Fibroblast of mammary gland (primary cell): Measurements from ENCODE around the gene ZC2HC1B.

Experiments used
- DNase-seq: peaks from one replicate; pipeline ENCODE4 v3.0.0-alpha.2; 2010; ENCODE audit warnings: low read depth
- H3K4me3 ChIP-seq: 2 replicates; pipeline ENCODE4 v1.5.1; 2011; ENCODE audit warnings: low read depth, mild to moderate bottlenecking, low read length, moderate library complexity; ENCODE audit not compliant: control insufficient read depth
- TF ChIP-seq, protein P1 (sequence below): conservative IDR thresholded peaks from 2 replicates; pipeline ENCODE4 v1.5.1; 2011; ENCODE audit warnings: low read depth, low read length, inconsistent platforms; ENCODE audit not compliant: control insufficient read depth, insufficient read depth

Gene ZC2HC1B

DNA sequence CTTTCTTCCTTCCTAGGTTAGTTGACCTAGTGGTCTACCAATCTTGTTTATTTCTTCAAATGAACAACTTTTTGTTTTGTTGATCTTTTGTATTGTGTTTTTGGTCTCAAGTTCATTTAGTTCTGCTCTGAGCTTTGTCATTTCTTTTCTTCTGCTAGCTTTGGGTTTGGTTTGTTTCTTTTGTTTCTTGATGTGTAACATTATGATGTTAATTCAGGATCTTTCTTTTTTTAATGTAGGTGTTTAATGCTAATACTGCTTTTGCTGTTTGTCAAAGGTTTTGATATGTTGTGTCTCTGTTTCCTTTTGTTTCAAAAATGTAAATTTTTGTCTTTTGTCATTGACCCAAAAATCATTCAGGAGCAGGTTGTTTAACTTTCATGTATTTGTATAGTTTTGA lies 65.7 kb downstream of the ZC2HC1B start:
- no peak for DNase-seq
- no peak overlapping the region for H3K4me3 ChIP-seq
- TF ChIP-seq, protein P1, sequence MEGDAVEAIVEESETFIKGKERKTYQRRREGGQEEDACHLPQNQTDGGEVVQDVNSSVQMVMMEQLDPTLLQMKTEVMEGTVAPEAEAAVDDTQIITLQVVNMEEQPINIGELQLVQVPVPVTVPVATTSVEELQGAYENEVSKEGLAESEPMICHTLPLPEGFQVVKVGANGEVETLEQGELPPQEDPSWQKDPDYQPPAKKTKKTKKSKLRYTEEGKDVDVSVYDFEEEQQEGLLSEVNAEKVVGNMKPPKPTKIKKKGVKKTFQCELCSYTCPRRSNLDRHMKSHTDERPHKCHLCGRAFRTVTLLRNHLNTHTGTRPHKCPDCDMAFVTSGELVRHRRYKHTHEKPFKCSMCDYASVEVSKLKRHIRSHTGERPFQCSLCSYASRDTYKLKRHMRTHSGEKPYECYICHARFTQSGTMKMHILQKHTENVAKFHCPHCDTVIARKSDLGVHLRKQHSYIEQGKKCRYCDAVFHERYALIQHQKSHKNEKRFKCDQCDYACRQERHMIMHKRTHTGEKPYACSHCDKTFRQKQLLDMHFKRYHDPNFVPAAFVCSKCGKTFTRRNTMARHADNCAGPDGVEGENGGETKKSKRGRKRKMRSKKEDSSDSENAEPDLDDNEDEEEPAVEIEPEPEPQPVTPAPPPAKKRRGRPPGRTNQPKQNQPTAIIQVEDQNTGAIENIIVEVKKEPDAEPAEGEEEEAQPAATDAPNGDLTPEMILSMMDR: no peak

DNA sequence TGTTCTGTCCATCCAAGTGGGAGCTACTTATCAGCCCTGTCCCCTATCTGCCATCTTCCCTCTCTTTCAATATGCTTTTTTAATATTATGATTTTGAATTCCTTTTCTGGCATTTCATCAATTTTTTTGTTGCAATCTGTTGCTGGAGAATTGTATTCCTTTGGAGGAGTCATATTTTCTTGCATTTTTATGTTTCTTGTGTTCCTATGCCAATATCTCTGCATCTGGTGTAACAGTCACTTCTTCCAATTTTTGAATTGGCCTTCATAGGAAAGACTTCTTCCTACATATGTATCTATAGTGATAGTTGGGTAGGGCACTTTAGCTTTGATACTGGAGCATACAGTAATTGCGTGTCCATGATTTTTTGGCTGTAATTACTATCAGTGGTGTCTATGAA lies 70.1 kb downstream of the ZC2HC1B start:
- no peak for DNase-seq
- TF ChIP-seq, protein P1: no peak
- no peak overlapping the region for H3K4me3 ChIP-seq

DNA sequence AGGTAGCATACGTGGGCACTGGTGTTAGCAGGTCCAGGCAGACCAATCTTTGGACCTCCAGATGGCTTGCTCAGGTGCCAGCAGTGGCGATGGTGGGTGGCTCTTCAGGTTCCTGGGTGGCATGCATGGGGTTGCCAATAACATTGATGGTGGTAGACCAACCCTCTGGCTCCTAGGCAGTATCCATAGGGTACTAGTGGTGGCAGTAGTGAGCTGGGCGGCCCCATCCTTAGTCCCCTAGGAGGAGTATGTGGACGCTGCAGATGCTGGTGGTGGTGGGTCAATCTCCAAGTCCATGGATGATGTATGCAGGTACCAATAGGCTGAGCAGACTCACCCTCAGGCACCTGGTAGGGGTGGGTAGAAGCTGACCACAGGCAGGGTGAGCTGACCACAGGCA lies 70.6 kb downstream of the ZC2HC1B start:
- DNase-seq: no peak
- no peak overlapping the region for H3K4me3 ChIP-seq
- TF ChIP-seq, protein P1: no peak

DNA sequence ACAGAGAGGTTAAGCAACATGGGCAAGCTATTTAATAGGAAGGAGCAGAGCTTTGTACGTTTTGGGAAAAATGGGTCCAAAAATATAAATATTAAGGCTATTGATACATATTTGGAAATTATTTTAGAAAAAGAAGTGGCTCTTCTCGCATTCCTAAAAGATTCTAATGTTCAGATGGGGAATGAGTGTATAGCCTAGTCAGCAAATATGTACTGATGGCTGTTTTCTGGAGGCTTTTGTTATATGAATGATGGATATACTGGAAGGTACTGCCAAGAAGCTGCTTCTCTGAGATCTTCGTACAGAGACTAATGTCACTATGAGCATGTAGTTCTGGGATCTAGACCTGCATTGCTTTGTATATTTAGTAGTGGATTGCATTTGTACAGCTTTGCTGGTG lies 72.1 kb downstream of the ZC2HC1B start:
- TF ChIP-seq, protein P1: no peak
- no peak overlapping the region for H3K4me3 ChIP-seq
- DNase-seq: no peak

DNA sequence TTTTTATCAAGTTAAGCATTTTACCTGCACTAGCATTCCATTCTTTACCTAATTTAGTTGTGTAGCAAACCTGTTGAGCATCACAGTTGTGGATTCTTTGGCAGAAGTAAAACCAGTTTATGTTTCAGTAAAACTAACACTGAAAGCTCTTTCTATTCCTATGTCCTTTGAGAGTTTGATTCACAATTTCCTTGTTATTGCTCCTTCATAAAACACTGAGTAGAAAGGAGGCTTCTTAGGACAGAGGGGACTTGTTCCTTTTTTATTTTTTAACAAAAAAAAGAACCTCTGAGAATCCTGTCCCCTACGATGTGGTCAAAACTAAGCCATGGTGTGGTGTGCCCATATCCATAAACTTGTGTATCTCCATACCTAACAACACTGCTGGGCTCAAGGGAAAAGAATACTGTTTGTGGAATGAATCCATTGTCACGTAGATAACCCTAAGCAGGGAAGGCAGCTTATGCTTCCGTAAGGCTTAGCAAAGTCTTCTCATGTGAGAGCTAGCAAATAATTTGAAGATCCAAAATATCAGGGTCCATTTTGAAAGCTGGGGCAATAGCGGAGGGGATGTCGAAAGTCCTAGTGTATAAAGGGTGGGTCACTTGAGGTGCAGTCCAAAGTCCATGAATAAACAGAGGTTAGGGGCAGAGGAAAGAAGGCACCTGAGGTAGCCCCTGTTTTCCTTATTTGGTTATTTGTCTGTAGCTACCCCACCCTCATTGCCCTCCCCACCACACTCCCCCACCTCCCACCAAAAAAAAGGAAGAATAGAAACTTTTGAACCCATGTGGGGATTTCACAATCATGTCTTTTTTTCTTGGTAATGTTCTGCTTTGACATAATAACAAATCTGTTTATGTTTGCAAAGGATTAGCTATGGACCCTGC lies 72.7 kb downstream of the ZC2HC1B start:
- DNase-seq: no peak
- no peak overlapping the region for H3K4me3 ChIP-seq
- TF ChIP-seq, protein P1: no peak

DNA sequence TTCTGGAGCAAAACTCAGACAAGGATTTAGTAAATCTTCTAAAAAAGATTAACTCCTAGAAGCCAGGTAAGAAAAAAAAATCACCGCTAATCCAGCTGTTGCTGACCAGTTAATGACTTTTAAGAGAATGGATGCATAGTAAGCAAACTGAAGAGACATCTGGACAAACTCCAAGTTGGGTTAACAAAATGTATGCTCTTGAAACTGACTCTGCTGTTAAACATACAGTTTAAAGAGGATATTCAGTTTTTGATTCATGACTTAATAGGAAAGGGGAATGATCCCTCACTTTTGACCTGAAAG lies 73.3 kb downstream of the ZC2HC1B start:
- TF ChIP-seq, protein P1: no peak
- DNase-seq: no peak
- H3K4me3 ChIP-seq: no peak overlapping the region
